Transverse colon (tissue), 4 donors: ENCODE data around the gene PIAS3. TPM values are rescaled to one million over a fixed set of nuclear protein-coding genes. Genes with fewer than 3 reads are reported as not detected.

Experiments used
- DNase-seq: peaks from one replicate; pipeline ENCODE4 v3.0.0-alpha.2; 2019
- H3K27ac ChIP-seq, 4 donors: fragments of 200-600 bp; sonication (generic); 2 replicates each; pipeline ENCODE4 v1.5.1; 2016 to 2018; ENCODE audit warnings: inconsistent platforms in 4 of 4
- H3K27me3 ChIP-seq: fragments of 200-600 bp; sonication (generic); 2 replicates; pipeline ENCODE4 v1.5.1; 2017; ENCODE audit warnings: inconsistent platforms
- H3K36me3 ChIP-seq, 4 donors: fragments of 200-600 bp; sonication (generic); 2 replicates each; pipeline ENCODE4 v1.5.1; 2017 to 2019; ENCODE audit warnings: inconsistent platforms in 4 of 4
- H3K4me1 ChIP-seq, 4 donors: fragments of 200-600 bp; sonication (generic); 2 replicates each; pipeline ENCODE4 v1.5.1; 2017 to 2020; ENCODE audit warnings: inconsistent platforms in 4 of 4
- H3K4me3 ChIP-seq, 4 donors: fragments of 200-600 bp; sonication (generic); 1 replicate in 1 of 4; 2 replicates in 3 of 4; pipeline versions ENCODE4 v1.5.1 to v1.6.1; 2017 to 2019; ENCODE audit warnings: inconsistent platforms in 4 of 4
- H3K9me3 ChIP-seq, 2 donors: fragments of 200-600 bp; sonication (generic); 2 replicates each; pipeline ENCODE4 v1.5.1; 2017 to 2019; ENCODE audit warnings: inconsistent platforms in 2 of 2
- CTCF ChIP-seq, 5 experiments: fragments of 200-600 bp in 3 of 5; fragments of 450-650 bp in 2 of 5; sonication (generic) in 3 of 5; IDR thresholded peaks; 1 replicate in 2 of 5; 2 replicates in 3 of 5; pipeline ENCODE4 v1.5.1; 2016 to 2017; ENCODE audit warnings: antibody characterized with exemption in 5 of 5, inconsistent platforms in 3 of 5, mild to moderate bottlenecking in 2 of 5, moderate library complexity in 1 of 5
- EP300 ChIP-seq: sonication (generic); formaldehyde crosslinking; IDR thresholded peaks from one replicate; pipeline ENCODE4 v1.6.1; 2017; ENCODE audit warnings: antibody characterized with exemption, low read depth
- POLR2A ChIP-seq: fragments of 450-650 bp; IDR thresholded peaks from one replicate; pipeline ENCODE4 v1.6.1; 2016; ENCODE audit warnings: antibody characterized with exemption, mild to moderate bottlenecking, moderate library complexity
- POLR2AphosphoS5 ChIP-seq, 3 donors: sonication (generic); formaldehyde crosslinking; IDR thresholded peaks; one replicate each; pipeline ENCODE4 v1.6.1; 2016; ENCODE audit warnings: antibody characterized with exemption in 3 of 3
- WGBS, 2 donors: methylation state at CpG; one replicate each; pipeline ENCODE4 v1.1.5; 2018; ENCODE audit warnings: low coverage in 1 of 2; 5-methylcytosine and 5-hydroxymethylcytosine counted together
- in situ Hi-C, 4 donors: fragments of 200-750 bp; cut with MboI; loops; one replicate each; pipeline versions ENCODE4 v1.15.0 to v1.15.1; 2017; ENCODE audit warnings: low sequenced_read_pairs in 3 of 4, low pct_ligation_motif_present in 1 of 4, low pct_unique_long_range_greater_than_20kb in 1 of 4
- intact Hi-C: fragments of 100-400 bp; cut with DNase I; formaldehyde crosslinking; loops from one replicate; pipeline ENCODE4 v1.15.1; 2023; ENCODE audit warnings: low total_unique reads
- total RNA-seq, 4 donors: library from RNA; depleted of rRNA; stranded (reverse); fragments of >200 nt; gene quantifications; one replicate each; pipeline ENCODE4 v1.1.0, GENCODE V29; 2016

The PIAS3 gene
- total RNA-seq, 4 donors from 2014 or later, result 10.2 to 71.6 (median 17.8) TPM

GRCh38 chr1:145879775-145880174 lies 20.9 kb upstream of the PIAS3 start:
- intact Hi-C loops, result no loop called here
- no peak overlapping the region for H3K27ac ChIP-seq
- H3K27me3 ChIP-seq, result peaks cover 17% of the 10 kb centered on the region
- no peaks in the 10 kb centered on the region for H3K9me3 ChIP-seq
- WGBS, 2 donors, result 53% methylated on average over 5 of the region's 5 CpGs; no CpG with 5 or more reads in 1 of the 2 donors
- no peak for DNase-seq
- in situ Hi-C loops, result loop anchor here in 1 of 4 donors (25.0 kb wide), 1 partner anchor 133 kb away; the partner anchor contains the start of gene HJV
- no peaks in the 10 kb centered on the region for H3K36me3 ChIP-seq
- H3K4me1 ChIP-seq, result no peaks in the 10 kb centered on the region
- TF ChIP-seq CTCF (IDR thresholded peaks at IDR 0.05) (no peak), EP300 (no peak), POLR2AphosphoS5 (IDR thresholded peaks at IDR 0.05) (no peak), POLR2A (no peak)
- H3K4me3 ChIP-seq, result no peak overlapping the region

- no peaks in the 10 kb centered on the region for H3K36me3 ChIP-seq
- H3K27me3 ChIP-seq, result peaks cover 7% of the 10 kb centered on the region
- in situ Hi-C loops (loop anchor here in 1 of 4 donors (25.0 kb wide), 1 partner anchor 134 kb away; the partner anchor contains the start of gene HJV), intact Hi-C loops (no loop called here)
- TF ChIP-seq CTCF (IDR thresholded peaks at IDR 0.05) (no peak), POLR2A (no peak), POLR2AphosphoS5 (IDR thresholded peaks at IDR 0.05) (no peak), EP300 (no peak)
- WGBS, 2 donors, result 73 to 89% methylated on average over 2 of the region's 2 CpGs
- no peaks in the 10 kb centered on the region for H3K9me3 ChIP-seq
- no peak for DNase-seq
- H3K4me3 ChIP-seq, result no peak overlapping the region
- H3K4me1 ChIP-seq, result no peaks in the 10 kb centered on the region
- H3K27ac ChIP-seq, result no peak overlapping the region
These were observed 19.8 kb upstream of the PIAS3 start for GRCh38 chr1:145878724-145879123.

- intact Hi-C loops, result no loop called here
- no peak overlapping the region for H3K4me3 ChIP-seq
- peaks cover 0 to 1% (median 0%) of the 10 kb centered on the region in 4 donors for H3K4me1 ChIP-seq
- no peaks in the 10 kb centered on the region for H3K36me3 ChIP-seq
- 60 to 79% methylated on average over 1 to 7 of the region's 7 CpGs for WGBS, 2 donors
- no peak for DNase-seq
- H3K27me3 ChIP-seq, result peaks cover 6% of the 10 kb centered on the region
- TF ChIP-seq CTCF (IDR thresholded peaks at IDR 0.05) (no peak), POLR2AphosphoS5 (IDR thresholded peaks at IDR 0.05) (no peak), POLR2A (no peak)
- no peaks in the 10 kb centered on the region for H3K9me3 ChIP-seq
- in situ Hi-C loops, result loop anchor here in 1 of 4 donors (25.0 kb wide), 1 partner anchor 134 kb away; the partner anchor contains the start of gene HJV
- no peak overlapping the region for H3K27ac ChIP-seq
These were observed 19.1 kb upstream of the PIAS3 start for GRCh38 chr1:145877923-145878486.

- peaks cover 26% of the 10 kb centered on the region for H3K27me3 ChIP-seq
These were observed 15.8 kb upstream of the PIAS3 start for GRCh38 chr1:145874646-145875045.

More at GRCh38 chr1:145874646-145875045, 15.8 kb upstream of the PIAS3 start:
- WGBS, 2 donors, result 96% methylated on average over 12 of the region's 12 CpGs; no CpG with 5 or more reads in 1 of the 2 donors
- TF ChIP-seq POLR2AphosphoS5 (IDR thresholded peaks at IDR 0.05) (no peak), EP300 (no peak), CTCF (IDR thresholded peaks at IDR 0.05) (no peak), POLR2A (no peak)
- Histone ChIP-seq H3K4me1 (peaks cover 0 to 16% (median 6%) of the 10 kb centered on the region in 4 donors), H3K9me3 (no peaks in the 10 kb centered on the region), H3K4me3 (no peak overlapping the region), H3K27ac (no peak overlapping the region), H3K36me3 (no peaks in the 10 kb centered on the region)
- intact Hi-C loops (no loop called here), in situ Hi-C loops (loop anchor here in 1 of 4 donors (25.0 kb wide), 1 partner anchor 138 kb away; the partner anchor contains the start of gene HJV)
- DNase-seq, result no peak
